ENCODE measurements around the gene CMA1. TPM values are rescaled to one million over a fixed set of nuclear protein-coding genes. Genes with fewer than 3 reads are reported as not detected.

CMA1 gene
- total RNA-seq, 1 donor: not detected

Other genes starting within 250 kb of the CMA1 start
- gene TGM1, start 245.1 kb downstream of the CMA1 start, total RNA-seq: 4.2 TPM
- 25.1 TPM for gene RABGGTA, start 236.7 kb downstream of the CMA1 start, total RNA-seq
- gene DHRS1, start 208.5 kb downstream of the CMA1 start, total RNA-seq: 10.4 TPM
- 11.2 TPM for gene NOP9, start 208.4 kb downstream of the CMA1 start, total RNA-seq
- 14.4 TPM for gene CIDEB, start 200.3 kb downstream of the CMA1 start, total RNA-seq
- 12.6 TPM for gene LTB4R2, start 198.1 kb downstream of the CMA1 start, total RNA-seq
- 12.5 TPM for gene LTB4R, start 196.8 kb downstream of the CMA1 start, total RNA-seq
- 2.3 TPM for gene ADCY4, start 173.2 kb downstream of the CMA1 start, total RNA-seq
- 9.9 TPM for gene RIPK3, start 168.3 kb downstream of the CMA1 start, total RNA-seq
- gene NFATC4, start 140.1 kb downstream of the CMA1 start, total RNA-seq: 0.10 TPM
- under 0.01 TPM for gene NYNRIN, start 109.3 kb downstream of the CMA1 start, total RNA-seq
- 0.84 TPM for gene CBLN3, start 78.6 kb downstream of the CMA1 start, total RNA-seq
- gene KHNYN, start 78.3 kb downstream of the CMA1 start, total RNA-seq: 148 TPM
- gene SDR39U1, start 65.5 kb downstream of the CMA1 start, total RNA-seq: 21.6 TPM
- gene CTSG, start 68.0 kb upstream of the CMA1 start, total RNA-seq: not detected
- 56.1 TPM for gene GZMH, start 101.4 kb upstream of the CMA1 start, total RNA-seq
- 54.7 TPM for gene GZMB, start 125.9 kb upstream of the CMA1 start, total RNA-seq